GM19467 (cell line): Measurements from ENCODE around the gene AFMID.
"Not testable (repeated sequence)": the region's sequence is repeated elsewhere in the genome, so short reads cannot be mapped to it uniquely, and the experiment has no call there.

Experiments
- ATAC-seq: cut with Tn5 transposase; IDR thresholded peaks from one replicate; pipeline ENCODE4 v1.9.1; 2021; ENCODE audit warnings: mild to moderate bottlenecking, moderate library complexity; ENCODE audit not compliant: unreplicated experiment

The AFMID gene

DNA sequence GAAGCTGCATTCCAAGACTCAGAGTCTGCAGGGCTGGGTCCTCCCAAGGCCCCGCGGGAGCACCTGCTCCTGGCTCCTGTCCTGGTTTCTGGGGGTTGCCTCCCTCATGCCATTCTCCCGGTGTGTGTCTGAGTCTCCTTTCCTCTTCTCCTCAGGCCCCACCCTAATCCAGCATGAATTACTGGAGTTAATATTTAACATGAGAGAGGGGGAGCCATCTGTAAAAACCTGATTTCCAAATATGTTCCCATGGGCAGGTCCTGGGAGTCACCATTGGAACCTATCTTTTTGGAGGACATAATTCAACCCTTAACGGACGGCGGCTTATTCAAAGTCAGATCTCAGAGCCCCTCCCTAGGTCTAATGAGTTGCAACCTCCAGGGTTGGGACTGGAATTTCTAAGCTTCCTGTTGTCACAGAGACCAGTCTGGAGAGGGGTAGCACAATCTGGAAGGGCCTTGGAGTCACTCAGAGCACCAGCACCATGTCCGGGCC lies 35.6 kb upstream of the AFMID start:
- ATAC-seq = no peak

DNA sequence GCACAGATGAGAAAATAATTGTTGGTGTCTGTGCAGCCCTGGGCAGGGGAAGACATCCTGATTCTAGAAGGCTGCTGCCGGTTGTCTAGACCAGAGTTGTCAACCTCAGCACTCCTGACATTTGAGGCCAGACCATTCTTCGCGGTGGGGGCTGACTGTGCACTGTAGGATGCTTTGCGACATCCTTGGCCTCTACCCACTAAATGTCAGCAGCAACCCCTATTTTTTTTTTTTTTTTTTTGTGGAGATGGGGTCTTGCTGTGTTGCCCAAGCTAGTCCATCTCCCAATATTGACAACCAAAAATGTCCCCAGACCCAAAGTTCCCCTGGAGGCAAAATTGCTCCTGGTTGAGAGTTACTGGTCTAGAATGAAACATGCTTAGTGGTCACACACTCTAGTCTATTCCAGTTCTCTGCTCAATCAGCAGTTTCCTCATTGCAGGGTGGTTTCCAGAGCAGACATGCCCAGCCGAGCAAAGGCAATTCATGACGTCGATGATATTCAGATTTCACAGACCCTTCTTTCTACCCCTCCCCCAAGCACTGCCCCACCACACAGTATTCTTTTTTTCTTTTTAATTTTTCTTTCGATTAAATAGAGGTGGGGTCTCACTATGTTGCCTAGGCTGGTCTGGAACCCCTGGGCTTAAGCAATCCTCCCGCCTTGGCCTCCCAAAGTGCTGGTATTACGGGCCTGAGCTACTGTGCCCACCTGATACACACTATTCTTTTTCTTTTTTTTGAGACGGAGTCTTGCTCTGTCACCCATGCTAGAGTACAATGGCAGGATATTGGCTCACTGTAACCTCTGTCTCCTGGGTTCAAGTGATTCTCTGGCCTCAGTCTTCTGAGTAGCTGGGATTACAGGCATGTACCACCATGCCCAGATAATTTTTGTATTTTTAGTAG lies 32.0 kb upstream of the AFMID start:
- ATAC-seq = peak; percentile 42

DNA sequence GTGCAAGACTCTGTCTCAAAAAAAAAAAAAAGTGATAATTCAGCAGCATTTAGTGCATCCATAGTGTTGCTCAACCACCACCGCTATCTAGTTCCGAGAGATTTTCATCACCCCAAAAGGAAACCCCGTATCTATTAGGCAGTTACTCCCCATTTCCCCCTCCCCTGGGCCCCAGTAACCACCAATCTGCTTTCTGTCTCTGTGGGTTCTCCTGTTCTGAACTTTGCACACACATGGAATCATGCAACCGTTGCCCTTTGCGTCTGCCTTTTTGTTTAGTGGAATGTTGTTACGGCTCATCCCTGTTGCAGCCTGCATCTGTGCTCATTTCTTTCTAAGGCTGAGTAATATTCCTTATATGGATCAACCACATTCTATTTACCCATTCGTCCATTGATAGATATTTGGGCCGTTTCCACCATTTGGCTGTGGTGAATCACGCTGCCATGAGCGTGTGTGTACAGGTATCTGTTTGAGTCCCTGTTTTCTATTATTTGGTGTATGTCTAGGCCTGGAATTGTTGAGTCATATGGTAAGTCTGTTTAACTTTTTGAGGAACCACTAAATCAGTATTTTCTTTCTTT lies 27.5 kb upstream of the AFMID start:
- ATAC-seq = no peak

DNA sequence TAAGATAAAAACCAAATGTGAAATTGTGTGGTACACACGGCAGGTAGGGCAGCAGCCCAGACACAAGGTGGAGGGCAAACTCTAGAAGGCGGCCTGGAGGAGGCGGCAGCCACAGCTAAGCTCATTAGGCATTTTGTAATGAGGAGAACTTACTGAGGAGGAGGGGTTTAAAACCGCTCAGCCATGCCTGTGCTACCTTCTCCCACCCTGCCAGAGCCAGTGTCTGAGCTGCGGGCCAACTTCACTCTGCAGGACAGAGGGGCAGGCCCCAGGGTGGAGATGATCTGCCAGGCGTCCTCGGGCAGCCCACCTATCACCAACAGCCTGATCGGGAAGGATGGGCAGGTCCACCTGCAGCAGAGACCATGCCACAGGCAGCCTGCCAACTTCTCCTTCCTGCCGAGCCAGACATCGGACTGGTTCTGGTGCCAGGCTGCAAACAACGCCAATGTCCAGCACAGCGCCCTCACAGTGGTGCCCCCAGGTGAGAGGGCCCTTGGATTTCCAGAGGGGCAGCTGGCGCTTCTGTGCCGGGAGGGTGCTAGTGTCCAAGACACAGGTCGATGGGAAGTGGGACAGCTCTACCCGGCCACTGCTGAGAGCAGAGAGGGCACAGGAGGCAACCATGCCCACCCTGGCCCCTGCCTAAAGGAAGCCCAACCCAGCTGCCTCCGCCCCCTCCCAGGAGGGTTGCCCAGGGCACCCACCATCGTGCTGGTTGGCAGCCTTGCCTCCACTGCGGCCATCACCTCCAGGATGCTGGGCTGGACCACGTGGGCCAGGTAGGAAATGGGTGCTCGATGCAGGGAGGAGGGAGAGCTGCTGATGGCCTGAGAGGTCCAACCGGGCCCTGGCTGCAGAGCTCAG lies 23.0 kb upstream of the AFMID start:
- no peak for ATAC-seq

- ATAC-seq = no peak
Measured at GRCh38 chr17:78164748-78165607, 22.2 kb upstream of the AFMID start.

GRCh38 chr17:78166416-78166815 lies 20.7 kb upstream of the AFMID start:
- ATAC-seq = no peak

GRCh38 chr17:78168242-78168902 lies 18.8 kb upstream of the AFMID start, which contains the start of gene SYNGR2:
Gene SYNGR2 (plus strand): TSS chr17:78168581. CDS start chr17:78168617, 36 bp downstream.
- peak; percentile 50 for ATAC-seq

DNA sequence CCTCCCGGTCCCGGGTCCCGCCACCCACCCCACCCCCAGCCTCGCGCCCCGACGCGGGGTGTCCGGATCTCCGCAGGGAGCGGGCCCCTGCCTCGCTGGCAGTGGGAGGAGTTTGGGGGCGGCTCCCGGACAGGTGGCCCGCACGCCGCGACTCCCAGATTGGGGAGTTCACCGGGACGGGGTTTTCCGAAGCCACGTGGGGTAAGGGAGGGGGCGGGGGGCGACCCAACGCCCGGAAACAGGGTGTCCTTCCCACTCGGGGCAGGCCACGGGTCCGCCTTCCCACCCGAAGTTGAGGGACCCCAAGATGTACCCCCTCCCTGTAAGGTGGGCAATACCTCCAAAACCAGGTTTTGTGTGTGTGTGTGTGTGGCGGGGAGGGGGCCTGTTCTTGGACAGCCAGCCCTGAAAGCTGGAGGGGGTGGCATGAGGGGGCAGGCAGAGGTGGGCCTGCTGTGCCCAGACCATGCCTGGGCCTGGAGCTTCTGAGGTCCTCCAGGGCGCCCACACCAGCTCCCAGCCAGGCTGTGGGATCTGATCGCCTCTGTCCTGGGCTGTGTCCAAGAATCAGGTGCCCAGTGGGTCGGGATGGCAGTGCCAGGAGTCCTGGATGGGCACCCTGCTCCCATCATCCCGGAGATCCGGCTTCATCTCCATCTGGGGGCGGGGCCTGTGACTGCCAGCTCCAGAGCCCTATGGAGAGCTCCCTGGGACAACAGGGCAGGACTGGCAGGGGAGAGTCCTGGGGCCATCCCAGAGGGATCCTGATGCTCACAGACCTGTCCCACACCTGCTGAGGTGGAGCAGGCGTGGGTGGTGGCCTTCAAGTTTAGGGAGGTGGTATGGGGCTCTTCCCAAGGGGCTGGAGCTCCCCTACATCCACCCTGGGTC lies 18.0 kb upstream of the AFMID start:
- peak; percentile 19 for ATAC-seq

GRCh38 chr17:78170692-78171590 lies 16.2 kb upstream of the AFMID start:
- ATAC-seq = no peak

DNA sequence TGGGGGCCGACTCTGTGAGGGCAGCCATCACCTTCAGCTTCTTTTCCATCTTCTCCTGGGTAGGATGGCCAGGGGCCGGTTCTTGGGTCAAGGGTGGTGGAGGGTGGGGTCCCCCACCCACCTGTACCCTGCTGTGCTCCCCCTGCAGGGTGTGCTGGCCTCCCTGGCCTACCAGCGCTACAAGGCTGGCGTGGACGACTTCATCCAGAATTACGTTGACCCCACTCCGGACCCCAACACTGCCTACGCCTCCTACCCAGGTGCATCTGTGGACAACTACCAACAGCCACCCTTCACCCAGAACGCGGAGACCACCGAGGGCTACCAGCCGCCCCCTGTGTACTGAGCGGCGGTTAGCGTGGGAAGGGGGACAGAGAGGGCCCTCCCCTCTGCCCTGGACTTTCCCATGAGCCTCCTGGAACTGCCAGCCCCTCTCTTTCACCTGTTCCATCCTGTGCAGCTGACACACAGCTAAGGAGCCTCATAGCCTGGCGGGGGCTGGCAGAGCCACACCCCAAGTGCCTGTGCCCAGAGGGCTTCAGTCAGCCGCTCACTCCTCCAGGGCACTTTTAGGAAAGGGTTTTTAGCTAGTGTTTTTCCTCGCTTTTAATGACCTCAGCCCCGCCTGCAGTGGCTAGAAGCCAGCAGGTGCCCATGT lies 15.4 kb upstream of the AFMID start:
- ATAC-seq = not testable (repeated sequence)

DNA sequence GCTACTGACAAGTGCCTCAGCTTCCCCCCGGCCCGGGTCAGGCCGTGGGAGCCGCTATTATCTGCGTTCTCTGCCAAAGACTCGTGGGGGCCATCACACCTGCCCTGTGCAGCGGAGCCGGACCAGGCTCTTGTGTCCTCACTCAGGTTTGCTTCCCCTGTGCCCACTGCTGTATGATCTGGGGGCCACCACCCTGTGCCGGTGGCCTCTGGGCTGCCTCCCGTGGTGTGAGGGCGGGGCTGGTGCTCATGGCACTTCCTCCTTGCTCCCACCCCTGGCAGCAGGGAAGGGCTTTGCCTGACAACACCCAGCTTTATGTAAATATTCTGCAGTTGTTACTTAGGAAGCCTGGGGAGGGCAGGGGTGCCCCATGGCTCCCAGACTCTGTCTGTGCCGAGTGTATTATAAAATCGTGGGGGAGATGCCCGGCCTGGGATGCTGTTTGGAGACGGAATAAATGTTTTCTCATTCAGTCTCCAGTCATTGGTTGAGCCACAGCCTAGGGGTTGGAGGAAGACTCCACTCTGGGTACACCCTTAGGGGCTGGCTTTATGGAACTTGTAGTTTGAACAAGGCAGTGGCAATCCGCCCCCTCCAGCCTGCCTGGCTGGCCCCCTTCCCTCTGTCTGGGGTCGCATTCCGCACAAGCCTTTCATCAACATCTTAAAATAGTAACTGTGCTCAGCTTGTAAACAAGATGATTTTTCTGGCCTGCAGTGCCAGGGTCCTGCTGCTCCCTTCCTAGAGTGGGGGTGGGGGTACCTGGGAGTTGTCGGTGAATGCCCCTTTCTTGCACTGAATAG lies 14.7 kb upstream of the AFMID start:
- ATAC-seq = no peak

GRCh38 chr17:78173097-78173715 lies 14.0 kb upstream of the AFMID start:
- no peak for ATAC-seq

DNA sequence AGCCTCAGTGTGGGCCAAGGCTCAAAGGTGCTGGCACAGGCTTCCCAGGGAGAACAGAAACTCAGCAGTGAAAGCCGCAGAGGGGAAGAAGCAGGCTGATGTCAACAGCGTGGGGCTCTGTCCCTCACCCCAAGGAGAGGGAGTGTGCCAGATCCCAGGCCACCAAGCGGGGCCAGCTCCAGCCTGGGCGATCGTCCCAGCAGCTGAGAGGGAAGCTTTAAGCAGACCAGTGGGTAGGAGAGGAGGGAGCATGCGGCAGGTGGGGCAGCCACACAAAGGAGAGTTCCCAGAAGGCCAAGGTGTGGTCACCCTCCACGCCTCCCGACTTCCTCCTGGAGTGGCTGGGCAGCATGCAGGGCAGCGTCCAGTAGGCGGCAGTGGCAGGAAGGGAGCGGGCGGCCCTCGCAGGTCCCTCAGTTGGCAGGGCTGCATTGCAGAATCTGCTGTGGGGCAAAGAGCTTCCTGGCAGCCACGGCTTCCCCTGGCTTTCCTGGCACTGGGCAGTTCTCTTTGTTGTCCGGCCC lies 12.8 kb upstream of the AFMID start:
- ATAC-seq = no peak

GRCh38 chr17:78174870-78175642 lies 12.1 kb upstream of the AFMID start:
- no peak for ATAC-seq

- ATAC-seq = no peak
Measured at GRCh38 chr17:78175643-78175981, 11.6 kb upstream of the AFMID start.
